Measurements from ENCODE around the gene PDE6C.

PDE6C gene

DNA sequence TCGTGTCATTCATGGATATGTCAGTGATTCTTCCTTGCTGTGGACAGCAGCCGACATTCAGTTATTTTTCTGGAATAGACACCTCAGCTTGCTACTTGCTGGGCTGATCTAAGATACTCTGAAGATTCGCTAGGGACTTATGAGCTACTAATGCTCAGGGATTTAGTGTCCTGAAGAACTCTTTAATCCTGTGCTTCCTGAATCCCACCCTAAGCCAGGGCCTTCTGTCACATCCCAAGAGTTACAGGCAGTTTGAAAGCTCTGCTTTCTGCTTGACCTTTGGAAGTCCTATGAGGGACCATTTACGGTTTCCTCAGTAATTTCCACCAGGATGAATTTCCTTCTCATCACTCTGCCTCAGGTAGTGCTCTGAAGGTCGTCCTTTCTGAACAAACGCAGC lies at the start of gene PDE6C:
TSS of gene PDE6C (plus strand) at position 227 of the 400 bp plus-strand sequence. CDS start 189 bp downstream, outside the sequence.
- DNase-seq (ENCODE audit: low read depth), result no peak
- TF ChIP-seq, protein P1, sequence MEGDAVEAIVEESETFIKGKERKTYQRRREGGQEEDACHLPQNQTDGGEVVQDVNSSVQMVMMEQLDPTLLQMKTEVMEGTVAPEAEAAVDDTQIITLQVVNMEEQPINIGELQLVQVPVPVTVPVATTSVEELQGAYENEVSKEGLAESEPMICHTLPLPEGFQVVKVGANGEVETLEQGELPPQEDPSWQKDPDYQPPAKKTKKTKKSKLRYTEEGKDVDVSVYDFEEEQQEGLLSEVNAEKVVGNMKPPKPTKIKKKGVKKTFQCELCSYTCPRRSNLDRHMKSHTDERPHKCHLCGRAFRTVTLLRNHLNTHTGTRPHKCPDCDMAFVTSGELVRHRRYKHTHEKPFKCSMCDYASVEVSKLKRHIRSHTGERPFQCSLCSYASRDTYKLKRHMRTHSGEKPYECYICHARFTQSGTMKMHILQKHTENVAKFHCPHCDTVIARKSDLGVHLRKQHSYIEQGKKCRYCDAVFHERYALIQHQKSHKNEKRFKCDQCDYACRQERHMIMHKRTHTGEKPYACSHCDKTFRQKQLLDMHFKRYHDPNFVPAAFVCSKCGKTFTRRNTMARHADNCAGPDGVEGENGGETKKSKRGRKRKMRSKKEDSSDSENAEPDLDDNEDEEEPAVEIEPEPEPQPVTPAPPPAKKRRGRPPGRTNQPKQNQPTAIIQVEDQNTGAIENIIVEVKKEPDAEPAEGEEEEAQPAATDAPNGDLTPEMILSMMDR (conservative IDR thresholded peaks at IDR 0.05; ENCODE audit: control insufficient read depth, insufficient read depth, low read depth, low read length), result no peak
- no peak within 1 kb of the TSS for H3K4me3 ChIP-seq (ENCODE audit: control insufficient read depth, low read depth, low read length)

DNA sequence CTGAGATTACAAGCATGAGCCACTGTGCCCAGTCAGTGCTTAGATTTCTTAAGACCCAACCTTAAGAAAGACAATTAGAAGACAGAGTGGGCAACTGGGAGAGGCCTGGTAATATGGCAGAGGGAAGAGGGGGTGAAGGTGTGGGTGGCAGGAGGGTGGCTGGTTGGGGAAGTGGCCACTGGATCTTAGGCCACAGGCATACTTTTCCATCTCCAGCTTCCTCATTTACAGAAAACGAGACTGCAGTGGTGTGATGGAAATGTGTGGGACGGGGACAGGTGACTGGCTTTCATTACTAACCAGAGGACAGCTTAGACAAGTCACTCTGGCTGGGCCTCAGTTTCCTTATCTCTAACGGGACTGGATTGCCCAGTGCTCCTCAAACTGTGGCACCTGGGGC lies 46.9 kb upstream of the PDE6C start:
- DNase-seq (ENCODE audit: low read depth), result no peak
- no peak overlapping the region for H3K4me3 ChIP-seq (ENCODE audit: control insufficient read depth, low read depth, low read length)
- TF ChIP-seq, protein P1 (conservative IDR thresholded peaks at IDR 0.05; ENCODE audit: control insufficient read depth, insufficient read depth, low read depth, low read length), result no peak

DNA sequence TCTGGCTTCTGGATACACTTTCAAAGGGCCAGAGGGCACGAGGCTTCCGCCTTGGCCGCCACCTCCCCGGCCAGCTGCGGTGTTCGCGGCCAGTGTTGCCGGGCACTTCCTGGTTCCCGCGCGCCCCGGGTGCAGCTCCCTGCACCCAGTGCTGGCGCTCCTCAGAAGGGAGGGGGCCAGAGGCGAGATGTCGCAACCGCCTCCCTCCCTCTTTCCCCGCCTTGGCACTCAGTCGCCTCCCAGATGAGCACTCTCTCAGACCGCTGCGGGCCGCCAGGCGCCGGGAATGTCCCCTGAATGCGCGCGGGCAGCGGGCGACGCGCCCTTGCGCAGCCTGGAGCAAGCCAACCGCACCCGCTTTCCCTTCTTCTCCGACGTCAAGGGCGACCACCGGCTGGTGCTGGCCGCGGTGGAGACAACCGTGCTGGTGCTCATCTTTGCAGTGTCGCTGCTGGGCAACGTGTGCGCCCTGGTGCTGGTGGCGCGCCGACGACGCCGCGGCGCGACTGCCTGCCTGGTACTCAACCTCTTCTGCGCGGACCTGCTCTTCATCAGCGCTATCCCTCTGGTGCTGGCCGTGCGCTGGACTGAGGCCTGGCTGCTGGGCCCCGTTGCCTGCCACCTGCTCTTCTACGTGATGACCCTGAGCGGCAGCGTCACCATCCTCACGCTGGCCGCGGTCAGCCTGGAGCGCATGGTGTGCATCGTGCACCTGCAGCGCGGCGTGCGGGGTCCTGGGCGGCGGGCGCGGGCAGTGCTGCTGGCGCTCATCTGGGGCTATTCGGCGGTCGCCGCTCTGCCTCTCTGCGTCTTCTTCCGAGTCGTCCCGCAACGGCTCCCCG lies 45.7 kb upstream of the PDE6C start, which contains the start of gene FFAR4:
TSS of gene FFAR4 (plus strand) at position 231 of the 842 bp plus-strand sequence. CDS start at position 287, 56 bp downstream.
- no peak for DNase-seq (ENCODE audit: low read depth)
- no peak within 1 kb of the TSS for H3K4me3 ChIP-seq (ENCODE audit: control insufficient read depth, low read depth, low read length)
- TF ChIP-seq, protein P1 (conservative IDR thresholded peaks at IDR 0.05; ENCODE audit: control insufficient read depth, insufficient read depth, low read depth, low read length), result no peak

DNA sequence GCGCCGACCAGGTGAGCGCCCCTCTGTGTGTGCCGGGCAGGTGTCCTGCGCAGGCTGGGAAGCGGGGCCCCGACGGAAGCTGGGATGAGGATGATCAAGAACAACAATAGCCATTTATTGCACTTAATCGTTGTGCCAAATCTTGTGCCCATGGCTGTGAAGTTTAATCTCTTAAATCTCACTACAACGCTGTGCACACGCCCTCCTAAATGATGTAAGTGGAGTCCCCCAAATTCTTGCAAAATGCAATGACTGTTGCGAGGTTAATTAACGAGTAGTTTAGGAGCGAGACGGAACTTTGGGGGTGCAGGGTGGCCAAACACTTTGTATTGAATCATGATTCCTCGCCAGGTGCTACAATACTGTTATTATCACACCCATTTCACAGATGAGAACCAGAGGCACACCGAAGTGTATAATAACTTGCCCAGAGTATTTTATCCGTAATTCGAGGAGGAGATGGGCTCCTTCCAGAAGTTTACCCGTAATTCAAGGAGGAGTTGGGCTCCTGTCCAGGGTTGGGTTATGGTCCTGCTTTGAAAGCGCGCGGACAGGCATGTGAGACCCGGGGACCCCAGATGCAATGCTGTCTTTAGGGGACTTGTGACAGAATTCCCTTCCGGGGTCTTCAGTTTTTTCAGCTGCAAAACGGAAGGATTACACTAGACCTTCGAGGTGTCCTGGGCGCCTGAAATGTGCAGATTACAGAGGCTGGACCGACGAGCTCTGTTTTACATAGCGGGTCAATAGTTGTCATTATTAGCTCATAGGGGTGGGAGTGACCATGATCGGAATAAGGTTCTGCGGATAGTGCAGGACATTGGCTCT lies 44.8 kb upstream of the PDE6C start:
- TF ChIP-seq, protein P1 (conservative IDR thresholded peaks at IDR 0.05; ENCODE audit: control insufficient read depth, insufficient read depth, low read depth, low read length), result no peak
- no peak for DNase-seq (ENCODE audit: low read depth)
- no peak overlapping the region for H3K4me3 ChIP-seq (ENCODE audit: control insufficient read depth, low read depth, low read length)

DNA sequence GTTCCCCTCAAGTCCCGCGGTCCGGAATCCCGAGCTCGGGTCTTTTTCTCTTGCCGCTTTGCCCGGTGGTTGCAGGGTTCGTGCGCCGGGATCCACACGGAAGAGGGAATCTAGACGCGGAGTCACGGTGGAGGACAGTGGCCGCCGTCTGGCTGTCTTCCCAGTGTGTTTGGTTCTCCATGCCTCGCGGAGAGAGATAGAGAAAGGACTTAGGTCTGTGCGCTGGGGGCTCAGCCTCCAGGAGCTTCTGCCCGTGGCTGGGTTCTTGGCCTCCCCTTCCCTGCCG lies 44.3 kb upstream of the PDE6C start:
- TF ChIP-seq, protein P1 (conservative IDR thresholded peaks at IDR 0.05; ENCODE audit: control insufficient read depth, insufficient read depth, low read depth, low read length), result no peak
- no peak overlapping the region for H3K4me3 ChIP-seq (ENCODE audit: control insufficient read depth, low read depth, low read length)
- no peak for DNase-seq (ENCODE audit: low read depth)

DNA sequence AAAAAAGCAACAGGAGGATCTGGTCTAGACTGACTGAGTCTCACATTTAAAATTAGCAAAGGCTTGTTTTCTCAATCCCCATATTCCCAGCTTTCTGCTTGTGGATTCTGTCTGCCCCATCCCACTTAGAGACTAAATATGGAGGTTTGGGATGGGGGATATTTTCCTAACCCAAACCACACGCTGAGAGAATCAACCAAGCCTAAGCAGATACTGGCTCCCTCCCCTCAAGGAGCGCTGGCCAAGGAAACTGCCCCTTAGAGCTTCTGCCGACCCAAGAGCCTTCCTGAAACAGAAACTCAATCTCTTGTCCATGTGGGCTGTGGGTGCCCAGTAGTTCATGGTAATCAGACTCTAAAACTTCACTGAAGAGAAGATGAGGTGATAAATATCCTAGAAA lies 42.0 kb upstream of the PDE6C start:
- no peak overlapping the region for H3K4me3 ChIP-seq (ENCODE audit: control insufficient read depth, low read depth, low read length)

More for the DNA sequence above, 42.0 kb upstream of the PDE6C start:
- no peak for DNase-seq (ENCODE audit: low read depth)
- TF ChIP-seq, protein P1 (conservative IDR thresholded peaks at IDR 0.05; ENCODE audit: control insufficient read depth, insufficient read depth, low read depth, low read length), result no peak
